ENCODE measurements around the gene CDK18. TPM values are rescaled to one million over a fixed set of nuclear protein-coding genes. Genes with fewer than 3 reads are reported as not detected.

CDK18 gene
- total and polyA plus RNA-seq, 2 of the 8 experiments (the other 6 are each of a cell fraction or from before 2014, with no cell fraction given) = 31.2 to 44.0 TPM

DNA sequence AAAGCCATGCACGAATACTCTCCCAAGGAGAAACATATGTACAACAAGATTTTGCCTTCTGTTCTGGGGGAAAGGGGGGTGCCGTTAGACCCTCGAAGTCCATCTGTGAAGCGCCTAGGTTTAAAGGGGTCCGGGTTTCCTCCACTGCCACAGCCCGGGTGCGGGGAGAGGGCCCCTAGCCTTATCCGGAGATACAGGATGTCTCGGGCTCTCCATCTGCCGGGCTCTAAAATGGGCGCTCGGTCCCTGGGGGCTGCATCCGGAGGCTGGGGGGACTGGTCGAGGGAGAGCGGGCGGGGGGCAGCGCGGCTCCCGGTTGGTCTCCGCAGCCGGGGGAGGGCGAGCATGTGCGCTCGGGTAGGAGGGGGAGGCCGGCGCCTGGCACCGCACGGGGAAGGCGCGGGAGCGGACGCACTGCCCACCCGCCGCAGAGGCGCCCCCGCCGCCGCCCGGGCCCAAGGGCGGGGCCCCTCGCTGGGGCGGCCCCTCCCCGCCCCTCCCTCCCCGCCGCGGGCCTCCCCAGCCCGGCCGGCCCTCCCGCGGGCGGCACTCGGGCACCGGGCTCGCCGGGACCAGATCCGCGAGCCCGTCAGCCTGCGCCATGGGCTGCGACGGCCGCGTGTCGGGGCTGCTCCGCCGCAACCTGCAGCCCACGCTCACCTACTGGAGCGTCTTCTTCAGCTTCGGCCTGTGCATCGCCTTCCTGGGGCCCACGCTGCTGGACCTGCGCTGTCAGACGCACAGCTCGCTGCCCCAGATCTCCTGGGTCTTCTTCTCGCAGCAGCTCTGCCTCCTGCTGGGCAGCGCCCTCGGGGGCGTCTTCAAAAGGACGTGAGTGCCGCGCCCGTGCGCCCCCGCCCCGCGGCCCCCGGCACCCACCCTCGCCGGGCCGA is 64.2 kb downstream of the CDK18 start (continued):
- TF ChIP-seq, protein P1, sequence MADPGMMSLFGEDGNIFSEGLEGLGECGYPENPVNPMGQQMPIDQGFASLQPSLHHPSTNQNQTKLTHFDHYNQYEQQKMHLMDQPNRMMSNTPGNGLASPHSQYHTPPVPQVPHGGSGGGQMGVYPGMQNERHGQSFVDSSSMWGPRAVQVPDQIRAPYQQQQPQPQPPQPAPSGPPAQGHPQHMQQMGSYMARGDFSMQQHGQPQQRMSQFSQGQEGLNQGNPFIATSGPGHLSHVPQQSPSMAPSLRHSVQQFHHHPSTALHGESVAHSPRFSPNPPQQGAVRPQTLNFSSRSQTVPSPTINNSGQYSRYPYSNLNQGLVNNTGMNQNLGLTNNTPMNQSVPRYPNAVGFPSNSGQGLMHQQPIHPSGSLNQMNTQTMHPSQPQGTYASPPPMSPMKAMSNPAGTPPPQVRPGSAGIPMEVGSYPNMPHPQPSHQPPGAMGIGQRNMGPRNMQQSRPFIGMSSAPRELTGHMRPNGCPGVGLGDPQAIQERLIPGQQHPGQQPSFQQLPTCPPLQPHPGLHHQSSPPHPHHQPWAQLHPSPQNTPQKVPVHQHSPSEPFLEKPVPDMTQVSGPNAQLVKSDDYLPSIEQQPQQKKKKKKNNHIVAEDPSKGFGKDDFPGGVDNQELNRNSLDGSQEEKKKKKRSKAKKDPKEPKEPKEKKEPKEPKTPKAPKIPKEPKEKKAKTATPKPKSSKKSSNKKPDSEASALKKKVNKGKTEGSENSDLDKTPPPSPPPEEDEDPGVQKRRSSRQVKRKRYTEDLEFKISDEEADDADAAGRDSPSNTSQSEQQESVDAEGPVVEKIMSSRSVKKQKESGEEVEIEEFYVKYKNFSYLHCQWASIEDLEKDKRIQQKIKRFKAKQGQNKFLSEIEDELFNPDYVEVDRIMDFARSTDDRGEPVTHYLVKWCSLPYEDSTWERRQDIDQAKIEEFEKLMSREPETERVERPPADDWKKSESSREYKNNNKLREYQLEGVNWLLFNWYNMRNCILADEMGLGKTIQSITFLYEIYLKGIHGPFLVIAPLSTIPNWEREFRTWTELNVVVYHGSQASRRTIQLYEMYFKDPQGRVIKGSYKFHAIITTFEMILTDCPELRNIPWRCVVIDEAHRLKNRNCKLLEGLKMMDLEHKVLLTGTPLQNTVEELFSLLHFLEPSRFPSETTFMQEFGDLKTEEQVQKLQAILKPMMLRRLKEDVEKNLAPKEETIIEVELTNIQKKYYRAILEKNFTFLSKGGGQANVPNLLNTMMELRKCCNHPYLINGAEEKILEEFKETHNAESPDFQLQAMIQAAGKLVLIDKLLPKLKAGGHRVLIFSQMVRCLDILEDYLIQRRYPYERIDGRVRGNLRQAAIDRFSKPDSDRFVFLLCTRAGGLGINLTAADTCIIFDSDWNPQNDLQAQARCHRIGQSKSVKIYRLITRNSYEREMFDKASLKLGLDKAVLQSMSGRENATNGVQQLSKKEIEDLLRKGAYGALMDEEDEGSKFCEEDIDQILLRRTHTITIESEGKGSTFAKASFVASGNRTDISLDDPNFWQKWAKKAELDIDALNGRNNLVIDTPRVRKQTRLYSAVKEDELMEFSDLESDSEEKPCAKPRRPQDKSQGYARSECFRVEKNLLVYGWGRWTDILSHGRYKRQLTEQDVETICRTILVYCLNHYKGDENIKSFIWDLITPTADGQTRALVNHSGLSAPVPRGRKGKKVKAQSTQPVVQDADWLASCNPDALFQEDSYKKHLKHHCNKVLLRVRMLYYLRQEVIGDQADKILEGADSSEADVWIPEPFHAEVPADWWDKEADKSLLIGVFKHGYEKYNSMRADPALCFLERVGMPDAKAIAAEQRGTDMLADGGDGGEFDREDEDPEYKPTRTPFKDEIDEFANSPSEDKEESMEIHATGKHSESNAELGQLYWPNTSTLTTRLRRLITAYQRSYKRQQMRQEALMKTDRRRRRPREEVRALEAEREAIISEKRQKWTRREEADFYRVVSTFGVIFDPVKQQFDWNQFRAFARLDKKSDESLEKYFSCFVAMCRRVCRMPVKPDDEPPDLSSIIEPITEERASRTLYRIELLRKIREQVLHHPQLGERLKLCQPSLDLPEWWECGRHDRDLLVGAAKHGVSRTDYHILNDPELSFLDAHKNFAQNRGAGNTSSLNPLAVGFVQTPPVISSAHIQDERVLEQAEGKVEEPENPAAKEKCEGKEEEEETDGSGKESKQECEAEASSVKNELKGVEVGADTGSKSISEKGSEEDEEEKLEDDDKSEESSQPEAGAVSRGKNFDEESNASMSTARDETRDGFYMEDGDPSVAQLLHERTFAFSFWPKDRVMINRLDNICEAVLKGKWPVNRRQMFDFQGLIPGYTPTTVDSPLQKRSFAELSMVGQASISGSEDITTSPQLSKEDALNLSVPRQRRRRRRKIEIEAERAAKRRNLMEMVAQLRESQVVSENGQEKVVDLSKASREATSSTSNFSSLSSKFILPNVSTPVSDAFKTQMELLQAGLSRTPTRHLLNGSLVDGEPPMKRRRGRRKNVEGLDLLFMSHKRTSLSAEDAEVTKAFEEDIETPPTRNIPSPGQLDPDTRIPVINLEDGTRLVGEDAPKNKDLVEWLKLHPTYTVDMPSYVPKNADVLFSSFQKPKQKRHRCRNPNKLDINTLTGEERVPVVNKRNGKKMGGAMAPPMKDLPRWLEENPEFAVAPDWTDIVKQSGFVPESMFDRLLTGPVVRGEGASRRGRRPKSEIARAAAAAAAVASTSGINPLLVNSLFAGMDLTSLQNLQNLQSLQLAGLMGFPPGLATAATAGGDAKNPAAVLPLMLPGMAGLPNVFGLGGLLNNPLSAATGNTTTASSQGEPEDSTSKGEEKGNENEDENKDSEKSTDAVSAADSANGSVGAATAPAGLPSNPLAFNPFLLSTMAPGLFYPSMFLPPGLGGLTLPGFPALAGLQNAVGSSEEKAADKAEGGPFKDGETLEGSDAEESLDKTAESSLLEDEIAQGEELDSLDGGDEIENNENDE (IDR thresholded peaks at IDR 0.05; ENCODE audit: insufficient replicate concordance, low read length) = no peak
- TF ChIP-seq MAFK (IDR thresholded peaks at IDR 0.05; ENCODE audit: low read depth, low read length) = no peak
- no peak for TF ChIP-seq RAD21 (IDR thresholded peaks at IDR 0.05 in 1 of 2, conservative IDR thresholded peaks at IDR 0.05 in 1 of 2; ENCODE audit: low read depth in 2 of 2, low read length in 2 of 2)
- TF ChIP-seq TAF1 (IDR thresholded peaks at IDR 0.05; ENCODE audit: low read depth, low read length) = no peak
- no peak for TF ChIP-seq TEAD4 (IDR thresholded peaks at IDR 0.05; ENCODE audit: low read depth, low read length)
- TF ChIP-seq ASH2L (IDR thresholded peaks at IDR 0.05; ENCODE audit: low read length) = no peak
- no peak for TF ChIP-seq SRF (IDR thresholded peaks at IDR 0.05; ENCODE audit: low read depth, low read length)
- TF ChIP-seq EZH2 (IDR thresholded peaks at IDR 0.05; ENCODE audit: low read depth, low read length, severe bottlenecking) = peak; percentile 53
- no peak for TF ChIP-seq CBX8 (IDR thresholded peaks at IDR 0.05; ENCODE audit: borderline replicate concordance, low read depth, low read length)
- TF ChIP-seq CHD1 (IDR thresholded peaks at IDR 0.05; ENCODE audit: low read depth, low read length) = no peak
